DND-41 (cell line): Measurements from ENCODE around the gene PAK1.

Source experiments
- CTCF ChIP-seq: IDR thresholded peaks from 2 replicates; pipeline ENCODE4 v1.5.1; 2012; ENCODE audit warnings: borderline replicate concordance, low read length, moderate library complexity, mild to moderate bottlenecking; ENCODE audit not compliant: poor library complexity, severe bottlenecking; ENCODE audit errors: extremely low read depth
- EZH2 ChIP-seq: IDR thresholded peaks from 3 replicates; pipeline ENCODE4 v1.6.1; 2012; ENCODE audit warnings: borderline replicate concordance, low read depth, mild to moderate bottlenecking, moderate library complexity, low read length, inconsistent platforms; ENCODE audit not compliant: severe bottlenecking

- TF ChIP-seq CTCF = no peak
- no peak for TF ChIP-seq EZH2
Observed at GRCh38 chr11:77402218-77402556, 71.7 kb downstream of the PAK1 start.
